ENCODE data around the gene PTPRU. TPM values are rescaled to one million over a fixed set of nuclear protein-coding genes. Genes with fewer than 3 reads are reported as not detected.

The PTPRU gene
- total RNA-seq, 4 donors from 2014 or later = 12.9 to 17.9 (median 14.7) TPM

GRCh38 chr1:29333008-29333407, 96.7 kb downstream of the PTPRU start:
- no peak for TF ChIP-seq CTCF (IDR thresholded peaks at IDR 0.05; ENCODE audit: low read depth)

GRCh38 chr1:29335573-29335972, 99.3 kb downstream of the PTPRU start:
- TF ChIP-seq CTCF (IDR thresholded peaks at IDR 0.05; ENCODE audit: low read depth) = no peak

GRCh38 chr1:29338908-29339575, 102.7 kb downstream of the PTPRU start:
- TF ChIP-seq CTCF (IDR thresholded peaks at IDR 0.05; ENCODE audit: low read depth) = no peak

- no peak for TF ChIP-seq CTCF (IDR thresholded peaks at IDR 0.05; ENCODE audit: low read depth)
Observed at GRCh38 chr1:29341936-29342335, 105.6 kb downstream of the PTPRU start.

GRCh38 chr1:29342351-29342750, 106.0 kb downstream of the PTPRU start:
- no peak for TF ChIP-seq CTCF (IDR thresholded peaks at IDR 0.05; ENCODE audit: low read depth)

- TF ChIP-seq CTCF (IDR thresholded peaks at IDR 0.05; ENCODE audit: low read depth) = no peak
Observed at GRCh38 chr1:29342983-29343382, 106.7 kb downstream of the PTPRU start.

- TF ChIP-seq CTCF (IDR thresholded peaks at IDR 0.05; ENCODE audit: low read depth) = no peak
Observed at GRCh38 chr1:29343476-29343875, 107.2 kb downstream of the PTPRU start.
